ENCODE data around the gene MRPL14. TPM values are rescaled to one million over a fixed set of nuclear protein-coding genes. Genes with fewer than 3 reads are reported as not detected.

The MRPL14 gene
- total RNA-seq, 4 donors from 2014 or later: 41.7 to 60.3 (median 53.6) TPM

GRCh38 chr6:44084231-44085014, 42.8 kb downstream of the MRPL14 start:
- intact Hi-C loops (cut with DNase I): no loop called here
- Histone ChIP-seq H3K27me3 (no peaks in the 10 kb centered on the region), H3K27ac (no peak overlapping the region), H3K36me3 (peaks cover 0 to 6% (median 0%) of the 10 kb centered on the region in 3 donors), H3K4me1 (peaks cover 0 to 22% (median 5%) of the 10 kb centered on the region in 3 donors), H3K9me3 (no peaks in the 10 kb centered on the region), H3K4me3 (no peak overlapping the region)
- no peak for TF ChIP-seq POLR2A (IDR thresholded peaks at IDR 0.05)
- TF ChIP-seq CTCF (IDR thresholded peaks at IDR 0.05): no peak
- WGBS, 2 donors: 29 to 37% methylated on average over 3 to 4 of the region's 13 CpGs
- DNase-seq: no peak

GRCh38 chr6:44082872-44083321, 44.4 kb downstream of the MRPL14 start:
- H3K4me1 ChIP-seq: peaks cover 0 to 29% (median 5%) of the 10 kb centered on the region in 3 donors
- no peaks in the 10 kb centered on the region for H3K9me3 ChIP-seq
- intact Hi-C loops (cut with DNase I): no loop called here
- no peak overlapping the region for H3K4me3 ChIP-seq
- TF ChIP-seq POLR2A (IDR thresholded peaks at IDR 0.05) (no peak), CTCF (IDR thresholded peaks at IDR 0.05) (no peak)
- WGBS, 2 donors: 47% methylated on average over 5 to 7 of the region's 8 CpGs
- DNase-seq: no peak
- H3K27ac ChIP-seq: no peak overlapping the region
- no peaks in the 10 kb centered on the region for H3K36me3 ChIP-seq
- no peaks in the 10 kb centered on the region for H3K27me3 ChIP-seq

- H3K36me3 ChIP-seq: no peaks in the 10 kb centered on the region
- peaks cover 6 to 33% (median 12%) of the 10 kb centered on the region in 3 donors for H3K4me1 ChIP-seq
- 66 to 100% methylated on average over 1 to 4 of the region's 6 CpGs for WGBS, 2 donors
- TF ChIP-seq POLR2A (IDR thresholded peaks at IDR 0.05) (no peak), CTCF (IDR thresholded peaks at IDR 0.05) (no peak)
- no peak overlapping the region for H3K27ac ChIP-seq
- no peak for DNase-seq
- H3K9me3 ChIP-seq: no peaks in the 10 kb centered on the region
- peaks cover 0 to 8% (median 0%) of the 10 kb centered on the region in 4 donors for H3K27me3 ChIP-seq
- H3K4me3 ChIP-seq: no peak overlapping the region
- intact Hi-C loops (cut with DNase I): no loop called here
Measured at GRCh38 chr6:44081753-44082152, 45.5 kb downstream of the MRPL14 start.

GRCh38 chr6:44080561-44081521, 46.4 kb downstream of the MRPL14 start:
- TF ChIP-seq POLR2A (IDR thresholded peaks at IDR 0.05) (no peak), CTCF (IDR thresholded peaks at IDR 0.05) (no peak)
- no peak overlapping the region for H3K4me3 ChIP-seq
- peaks cover 15 to 41% (median 19%) of the 10 kb centered on the region in 3 donors for H3K4me1 ChIP-seq
- H3K36me3 ChIP-seq: no peaks in the 10 kb centered on the region
- H3K27ac ChIP-seq: no peak overlapping the region
- intact Hi-C loops (cut with DNase I): no loop called here
- WGBS, 2 donors: 84 to 85% methylated on average over 2 to 6 of the region's 11 CpGs
- H3K27me3 ChIP-seq: peaks cover 0 to 13% (median 0%) of the 10 kb centered on the region in 4 donors
- H3K9me3 ChIP-seq: no peaks in the 10 kb centered on the region
- DNase-seq: no peak

Measured in esophagus squamous epithelium (tissue), 5 donors.